22Rv1 (cell line): ENCODE data around the gene APOA1.

Source experiments
- CTCF ChIP-seq: fragments of 450-650 bp; IDR thresholded peaks from 2 replicates; pipeline ENCODE4 v1.5.1; 2017; ENCODE audit warnings: mild to moderate bottlenecking
- ZFX ChIP-seq: fragments of 450-650 bp; IDR thresholded peaks from 2 replicates; pipeline ENCODE4 v1.6.1; 2017; ENCODE audit warnings: antibody characterized with exemption, borderline replicate concordance

GRCh38 chr11:116819049-116819448 is 18.4 kb downstream of the APOA1 start:
- TF ChIP-seq CTCF: no peak
- TF ChIP-seq ZFX: no peak
